Neural cell (in vitro differentiated cells): ENCODE data around the gene RPA3.

Experiments used
- EP300 ChIP-seq: fragments of 450-650 bp; conservative IDR thresholded peaks from 2 replicates; pipeline ENCODE4 v1.6.1; 2014; ENCODE audit warnings: antibody characterized with exemption, mild to moderate bottlenecking, moderate library complexity; ENCODE audit not compliant: poor library complexity, severe bottlenecking
- EZH2 ChIP-seq: fragments of 200-600, 300-800 bp; shearing (Covaris generic), sonication (generic); IDR thresholded peaks from 2 replicates; pipeline ENCODE4 v1.6.1; 2014; ENCODE audit warnings: antibody characterized with exemption, low read length, borderline replicate concordance, mild to moderate bottlenecking; ENCODE audit not compliant: insufficient read depth, poor library complexity, severe bottlenecking
- MXI1 ChIP-seq: fragments of 450-650 bp; conservative IDR thresholded peaks from 2 replicates; pipeline ENCODE4 v1.6.1; 2014; ENCODE audit warnings: antibody characterized with exemption, mild to moderate bottlenecking; ENCODE audit not compliant: poor library complexity, severe bottlenecking
- POLR2AphosphoS5 ChIP-seq: IDR thresholded peaks from 2 replicates; pipeline ENCODE4 v1.6.1; 2012
- RAD21 ChIP-seq: fragments of 450-650 bp; conservative IDR thresholded peaks from 2 replicates; pipeline ENCODE4 v1.6.1; 2014; ENCODE audit warnings: antibody characterized with exemption, mild to moderate bottlenecking, moderate library complexity
- SMC3 ChIP-seq: fragments of 450-650 bp; conservative IDR thresholded peaks from 2 replicates; pipeline ENCODE4 v1.6.1; 2014; ENCODE audit warnings: antibody characterized with exemption, mild to moderate bottlenecking, moderate library complexity; ENCODE audit not compliant: poor library complexity
- TAF1 ChIP-seq: IDR thresholded peaks from 2 replicates; pipeline ENCODE4 v1.6.1; 2012; ENCODE audit warnings: low read depth
- TF ChIP-seq, protein P1 (sequence below): fragments of 450-650 bp; IDR thresholded peaks from 2 replicates; pipeline ENCODE4 v1.5.1; 2014; ENCODE audit warnings: antibody characterized with exemption, mild to moderate bottlenecking, moderate library complexity; ENCODE audit not compliant: poor library complexity, severe bottlenecking
- TF ChIP-seq, protein P2 (sequence below): IDR thresholded peaks from 2 replicates; pipeline ENCODE4 v1.6.1; 2012; ENCODE audit warnings: borderline replicate concordance

- TF ChIP-seq, protein P1, sequence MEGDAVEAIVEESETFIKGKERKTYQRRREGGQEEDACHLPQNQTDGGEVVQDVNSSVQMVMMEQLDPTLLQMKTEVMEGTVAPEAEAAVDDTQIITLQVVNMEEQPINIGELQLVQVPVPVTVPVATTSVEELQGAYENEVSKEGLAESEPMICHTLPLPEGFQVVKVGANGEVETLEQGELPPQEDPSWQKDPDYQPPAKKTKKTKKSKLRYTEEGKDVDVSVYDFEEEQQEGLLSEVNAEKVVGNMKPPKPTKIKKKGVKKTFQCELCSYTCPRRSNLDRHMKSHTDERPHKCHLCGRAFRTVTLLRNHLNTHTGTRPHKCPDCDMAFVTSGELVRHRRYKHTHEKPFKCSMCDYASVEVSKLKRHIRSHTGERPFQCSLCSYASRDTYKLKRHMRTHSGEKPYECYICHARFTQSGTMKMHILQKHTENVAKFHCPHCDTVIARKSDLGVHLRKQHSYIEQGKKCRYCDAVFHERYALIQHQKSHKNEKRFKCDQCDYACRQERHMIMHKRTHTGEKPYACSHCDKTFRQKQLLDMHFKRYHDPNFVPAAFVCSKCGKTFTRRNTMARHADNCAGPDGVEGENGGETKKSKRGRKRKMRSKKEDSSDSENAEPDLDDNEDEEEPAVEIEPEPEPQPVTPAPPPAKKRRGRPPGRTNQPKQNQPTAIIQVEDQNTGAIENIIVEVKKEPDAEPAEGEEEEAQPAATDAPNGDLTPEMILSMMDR = no peak
- TF ChIP-seq EZH2 = no peak
- TF ChIP-seq RAD21 = no peak
- TF ChIP-seq EP300 = no peak
- no peak for TF ChIP-seq POLR2AphosphoS5
- TF ChIP-seq, protein P2, sequence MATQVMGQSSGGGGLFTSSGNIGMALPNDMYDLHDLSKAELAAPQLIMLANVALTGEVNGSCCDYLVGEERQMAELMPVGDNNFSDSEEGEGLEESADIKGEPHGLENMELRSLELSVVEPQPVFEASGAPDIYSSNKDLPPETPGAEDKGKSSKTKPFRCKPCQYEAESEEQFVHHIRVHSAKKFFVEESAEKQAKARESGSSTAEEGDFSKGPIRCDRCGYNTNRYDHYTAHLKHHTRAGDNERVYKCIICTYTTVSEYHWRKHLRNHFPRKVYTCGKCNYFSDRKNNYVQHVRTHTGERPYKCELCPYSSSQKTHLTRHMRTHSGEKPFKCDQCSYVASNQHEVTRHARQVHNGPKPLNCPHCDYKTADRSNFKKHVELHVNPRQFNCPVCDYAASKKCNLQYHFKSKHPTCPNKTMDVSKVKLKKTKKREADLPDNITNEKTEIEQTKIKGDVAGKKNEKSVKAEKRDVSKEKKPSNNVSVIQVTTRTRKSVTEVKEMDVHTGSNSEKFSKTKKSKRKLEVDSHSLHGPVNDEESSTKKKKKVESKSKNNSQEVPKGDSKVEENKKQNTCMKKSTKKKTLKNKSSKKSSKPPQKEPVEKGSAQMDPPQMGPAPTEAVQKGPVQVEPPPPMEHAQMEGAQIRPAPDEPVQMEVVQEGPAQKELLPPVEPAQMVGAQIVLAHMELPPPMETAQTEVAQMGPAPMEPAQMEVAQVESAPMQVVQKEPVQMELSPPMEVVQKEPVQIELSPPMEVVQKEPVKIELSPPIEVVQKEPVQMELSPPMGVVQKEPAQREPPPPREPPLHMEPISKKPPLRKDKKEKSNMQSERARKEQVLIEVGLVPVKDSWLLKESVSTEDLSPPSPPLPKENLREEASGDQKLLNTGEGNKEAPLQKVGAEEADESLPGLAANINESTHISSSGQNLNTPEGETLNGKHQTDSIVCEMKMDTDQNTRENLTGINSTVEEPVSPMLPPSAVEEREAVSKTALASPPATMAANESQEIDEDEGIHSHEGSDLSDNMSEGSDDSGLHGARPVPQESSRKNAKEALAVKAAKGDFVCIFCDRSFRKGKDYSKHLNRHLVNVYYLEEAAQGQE = no peak
- TF ChIP-seq TAF1 = no peak
- no peak for TF ChIP-seq SMC3
- no peak for TF ChIP-seq MXI1
Observed at GRCh38 chr7:7742223-7742622, 23.8 kb upstream of the RPA3 start.
